Measurements from ENCODE around the gene KRTAP21-1. TPM values are rescaled to one million over a fixed set of nuclear protein-coding genes. Genes with fewer than 3 reads are reported as not detected.

Gene KRTAP21-1
- not detected for total RNA-seq

DNA sequence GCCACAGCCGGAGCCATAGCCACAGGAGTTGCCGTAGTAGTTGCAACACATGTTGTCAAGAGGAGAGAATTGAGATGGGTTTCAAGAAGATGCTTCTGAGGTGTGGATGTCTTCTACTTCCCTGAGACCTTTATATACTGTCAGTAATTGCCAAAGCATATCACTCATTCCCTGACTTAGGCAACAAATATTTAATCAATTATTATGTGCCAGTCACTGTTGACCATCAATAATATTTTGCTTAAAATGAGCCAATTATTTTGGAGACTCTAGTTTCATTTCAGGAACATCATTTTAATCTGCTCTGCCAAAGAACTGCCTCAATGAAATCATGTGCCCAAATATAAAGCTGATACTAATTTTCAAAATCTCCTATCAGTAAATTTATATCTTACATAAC lies at the start of gene KRTAP21-1:
Gene KRTAP21-1 (minus strand): TSS at position 101 of the 400 bp plus-strand sequence. CDS start 50 bp downstream, at position 51.

DNA sequence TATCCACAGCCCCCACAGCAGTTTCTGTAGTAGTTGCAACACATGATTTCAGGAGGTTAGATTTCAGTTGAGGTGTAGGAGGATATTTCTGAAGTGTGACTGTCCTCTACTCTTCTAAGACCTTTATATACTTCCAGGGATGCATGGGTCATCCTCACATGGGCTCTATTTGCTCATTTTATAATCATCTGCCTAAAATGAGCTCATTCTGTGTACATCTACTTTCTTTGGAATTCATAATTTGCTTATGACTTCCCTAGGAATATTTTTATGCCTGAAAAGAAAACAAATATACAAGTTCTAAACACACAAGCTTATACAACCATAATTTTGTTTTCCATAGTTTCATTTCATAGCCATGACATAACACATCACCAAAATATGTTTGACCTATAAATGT lies 8.1 kb downstream of the KRTAP21-1 start, which contains the start of gene KRTAP21-2:
Gene KRTAP21-2 (minus strand): TSS at position 101 of the 400 bp plus-strand sequence. CDS start 57 bp downstream, at position 44.

GRCh38 chr21:30718239-30718909 lies 36.9 kb downstream of the KRTAP21-1 start, which contains the start of gene KRTAP21-3:
Gene KRTAP21-3 (minus strand): TSS chr21:30718777. CDS start chr21:30718759, 18 bp downstream.

Other genes starting within 250 kb of the KRTAP21-1 start
- not detected for gene KRTAP19-6, start 213.6 kb downstream of the KRTAP21-1 start, total RNA-seq
- not detected for gene KRTAP19-7, start 194.1 kb downstream of the KRTAP21-1 start, total RNA-seq
- not detected for gene KRTAP22-2, start 165.0 kb downstream of the KRTAP21-1 start, total RNA-seq
- gene KRTAP6-3, start 163.0 kb downstream of the KRTAP21-1 start, total RNA-seq: not detected
- not detected for gene KRTAP6-2, start 156.5 kb downstream of the KRTAP21-1 start, total RNA-seq
- not detected for gene KRTAP22-1, start 154.3 kb downstream of the KRTAP21-1 start, total RNA-seq
- not detected for gene KRTAP6-1, start 141.5 kb downstream of the KRTAP21-1 start, total RNA-seq
- gene KRTAP20-1, start 139.0 kb downstream of the KRTAP21-1 start, total RNA-seq: not detected
- not detected for gene KRTAP20-4, start 134.8 kb downstream of the KRTAP21-1 start, total RNA-seq
- not detected for gene KRTAP20-2, start 120.2 kb downstream of the KRTAP21-1 start, total RNA-seq
- gene KRTAP20-3, start 112.6 kb downstream of the KRTAP21-1 start, total RNA-seq: not detected
- gene KRTAP21-3, start 36.7 kb downstream of the KRTAP21-1 start, total RNA-seq: not detected
- gene KRTAP21-2, start 8.2 kb downstream of the KRTAP21-1 start, total RNA-seq: not detected
- gene KRTAP8-1, start 57.8 kb upstream of the KRTAP21-1 start, total RNA-seq: not detected
- not detected for gene KRTAP7-1, start 74.3 kb upstream of the KRTAP21-1 start, total RNA-seq
- not detected for gene KRTAP11-1, start 126.2 kb upstream of the KRTAP21-1 start, total RNA-seq

Data from activated naive CD4-positive, alpha-beta T cell treated with anti-CD3 and anti-CD28 coated beads, Interleukin-2, amount 10 ng/mL, durations not matched to agents 5 hours and 36 hours (primary cell).